Natural killer cell (primary cell): ENCODE measurements around the gene PPFIA1. TPM values are rescaled to one million over a fixed set of nuclear protein-coding genes. Genes with fewer than 3 reads are reported as not detected.

Source experiments
- ATAC-seq, 3 donors: fragments of 150-1000 bp in 2 of 3; fragments of 200-7000 bp in 1 of 3; cut with Tn5 transposase; 1 replicate in 1 of 3; 2 replicates in 2 of 3; pipeline ENCODE4 v1.10.0; 2021; ENCODE audit warnings: mild to moderate bottlenecking in 2 of 3, moderate library complexity in 2 of 3
- DNase-seq, 2 donors: peaks; one replicate each; pipeline versions ENCODE4 v3.0.0 to v3.0.0-alpha.2; 2013 to 2021; ENCODE audit warnings: mixed read lengths in 1 of 2
- H3K27ac ChIP-seq: one replicate; pipeline ENCODE4 v1.5.1; 2013; ENCODE audit warnings: mild to moderate bottlenecking, low read length
- H3K27me3 ChIP-seq: one replicate; pipeline ENCODE4 v1.6.1; 2013; ENCODE audit warnings: low read length; ENCODE audit not compliant: control insufficient read depth, insufficient read depth
- H3K36me3 ChIP-seq: one replicate; pipeline ENCODE4 v1.6.1; 2013; ENCODE audit warnings: low read length; ENCODE audit not compliant: control insufficient read depth, insufficient read depth
- H3K4me1 ChIP-seq: one replicate; pipeline ENCODE4 v1.6.1; 2013; ENCODE audit warnings: low read length; ENCODE audit not compliant: control insufficient read depth, insufficient read depth
- H3K4me3 ChIP-seq: one replicate; pipeline ENCODE4 v1.5.1; 2013; ENCODE audit warnings: low read length
- H3K9me3 ChIP-seq: one replicate; pipeline ENCODE4 v1.6.1; 2013; ENCODE audit warnings: low read length; ENCODE audit not compliant: control insufficient read depth, insufficient read depth
- H3K27ac Mint-ChIP-seq, 2 donors: one replicate each; pipeline ENCODE4 v1.8.0; 2022; ENCODE audit warnings: mild to moderate bottlenecking in 2 of 2, mixed read lengths in 2 of 2, moderate library complexity in 1 of 2
- H3K27me3 Mint-ChIP-seq, 2 donors: one replicate each; pipeline ENCODE4 v1.8.0; 2022; ENCODE audit warnings: low read depth in 2 of 2, mixed read lengths in 2 of 2
- H3K36me3 Mint-ChIP-seq: one replicate; pipeline ENCODE4 v1.8.0; 2022; ENCODE audit warnings: mixed read lengths
- H3K4me1 Mint-ChIP-seq, 2 donors: one replicate each; pipeline ENCODE4 v1.8.0; 2022; ENCODE audit warnings: mixed read lengths in 2 of 2
- H3K4me3 Mint-ChIP-seq: one replicate; pipeline ENCODE4 v1.8.0; 2022; ENCODE audit warnings: mild to moderate bottlenecking, moderate library complexity, mixed read lengths
- H3K9me3 Mint-ChIP-seq, 2 donors: one replicate each; pipeline ENCODE4 v1.8.0; 2022; ENCODE audit warnings: mixed read lengths in 2 of 2
- CTCF ChIP-seq: fragments of 200-600 bp; IDR thresholded peaks from one replicate; pipeline ENCODE4 v1.8.0; 2022; ENCODE audit warnings: antibody characterized with exemption
- WGBS: methylation state at CpG from one replicate; pipeline ENCODE4 v1.1.7; 2013; ENCODE audit warnings: missing lambda C conversion rate; ENCODE audit not compliant: insufficient coverage; 5-methylcytosine and 5-hydroxymethylcytosine counted together
- intact Hi-C: fragments of 100-400 bp; cut with micrococcal nuclease; formaldehyde crosslinking; loops from one replicate; pipeline ENCODE4 v1.14.2; 2022
- total RNA-seq, 4 donors: library from RNA; stranded (reverse); fragments of 120-200 nt in 1 of 4; gene quantifications; one replicate each; pipeline versions ENCODE4 v1.2.3 to v1.2.4, GENCODE V29; 2013 to 2022

Gene PPFIA1
- 10 to 100 TPM; 42.1 to 75.4 (median 51.7) TPM for total RNA-seq
- 36.1 TPM for total RNA-seq (2013)

GRCh38 chr11:70270104-70270876, at the start of gene PPFIA1:
TSS of gene PPFIA1 (plus strand) at chr11:70270690. CDS start at chr11:70272173, 1,483 bp downstream.
- ATAC-seq (peak; percentile 93 to 98 (median 94)), DNase-seq (peak; percentile 94 to 98)
- Mint-ChIP-seq H3K9me3 (no peaks in the 10 kb centered on the region), H3K27me3 (peaks cover 7 to 9% of the 10 kb centered on the region in 2 donors), H3K4me1 (peaks cover 28 to 29% of the 10 kb centered on the region in 2 donors), H3K36me3 (no peaks in the 10 kb centered on the region), H3K4me3 (peak within 1 kb of the TSS; percentile 95), H3K27ac (peak within 1 kb of the TSS; percentile 81 to 85)
- H3K9me3 ChIP-seq: no peaks in the 10 kb centered on the region
- peaks cover 15% of the 10 kb centered on the region for H3K4me1 ChIP-seq
- peaks cover 14% of the 10 kb centered on the region for H3K36me3 ChIP-seq
- WGBS: under 1% methylated on average over 99 of the region's 99 CpGs
- intact Hi-C loops: loop anchor here (1.0 kb wide), 1 partner anchor 67 kb away; the partner anchor contains the start of gene FADD
- H3K4me3 ChIP-seq: peak within 1 kb of the TSS; percentile 65
- peaks cover 5% of the 10 kb centered on the region for H3K27me3 ChIP-seq
- H3K27ac ChIP-seq: no peak within 1 kb of the TSS
- TF ChIP-seq CTCF: no peak

GRCh38 chr11:70220920-70221319, 49.6 kb upstream of the PPFIA1 start:
- no peaks in the 10 kb centered on the region for H3K9me3 Mint-ChIP-seq
- ATAC-seq (no peak), DNase-seq (no peak)
- WGBS: 78% methylated on average over 1 of the region's 1 CpG
- H3K27me3 Mint-ChIP-seq: peaks cover 15 to 18% of the 10 kb centered on the region in 2 donors
- H3K4me3 Mint-ChIP-seq: no peak overlapping the region
- intact Hi-C loops: no loop called here
- no peaks in the 10 kb centered on the region for H3K9me3 ChIP-seq
- no peak overlapping the region for H3K27ac Mint-ChIP-seq
- H3K36me3 Mint-ChIP-seq: no peaks in the 10 kb centered on the region
- H3K4me1 Mint-ChIP-seq: no peaks in the 10 kb centered on the region
- no peaks in the 10 kb centered on the region for H3K4me1 ChIP-seq
- H3K36me3 ChIP-seq: no peaks in the 10 kb centered on the region
- H3K4me3 ChIP-seq: no peak overlapping the region
- H3K27ac ChIP-seq: no peak overlapping the region
- no peaks in the 10 kb centered on the region for H3K27me3 ChIP-seq
- no peak for TF ChIP-seq CTCF

- Mint-ChIP-seq H3K4me1 (no peaks in the 10 kb centered on the region), H3K27ac (no peak overlapping the region), H3K36me3 (no peaks in the 10 kb centered on the region), H3K9me3 (no peaks in the 10 kb centered on the region), H3K27me3 (peaks cover 5 to 23% of the 10 kb centered on the region in 2 donors), H3K4me3 (no peak overlapping the region)
- intact Hi-C loops: no loop called here
- Histone ChIP-seq H3K4me3 (no peak overlapping the region), H3K36me3 (no peaks in the 10 kb centered on the region), H3K9me3 (no peaks in the 10 kb centered on the region), H3K27me3 (no peaks in the 10 kb centered on the region), H3K4me1 (no peaks in the 10 kb centered on the region), H3K27ac (no peak overlapping the region)
- ATAC-seq: no peak
- 74% methylated on average over 8 of the region's 8 CpGs for WGBS
- DNase-seq: no peak
- no peak for TF ChIP-seq CTCF
Measured at GRCh38 chr11:70225681-70226177, 44.8 kb upstream of the PPFIA1 start.
